ENCODE measurements around the gene OTUD1. TPM values are rescaled to one million over a fixed set of nuclear protein-coding genes. Genes with fewer than 3 reads are reported as not detected.

Gene OTUD1
- total RNA-seq, 2 experiments from 2014 or later = 20.1 to 21.0 TPM

GRCh38 chr10:23459308-23459939 lies 20.5 kb downstream of the OTUD1 start:
- no peak for ATAC-seq (ENCODE audit: low read depth)
- no peaks in the 10 kb centered on the region for H3K9me3 Mint-ChIP-seq
- no peak for DNase-seq
- peaks cover 1% of the 10 kb centered on the region for H3K4me1 Mint-ChIP-seq
- no peak overlapping the region for H3K27ac Mint-ChIP-seq
- no peak overlapping the region for H3K4me3 Mint-ChIP-seq
- H3K27me3 Mint-ChIP-seq = peaks cover 3% of the 10 kb centered on the region
- H3K36me3 Mint-ChIP-seq = no peaks in the 10 kb centered on the region
- POLR2A ChIA-PET = no interaction called here

- DNase-seq = no peak
- Mint-ChIP-seq H3K27ac (no peak overlapping the region), H3K4me3 (no peak overlapping the region), H3K36me3 (no peaks in the 10 kb centered on the region), H3K27me3 (peaks cover 3% of the 10 kb centered on the region), H3K4me1 (peaks cover 1% of the 10 kb centered on the region), H3K9me3 (no peaks in the 10 kb centered on the region)
- no peak for ATAC-seq (ENCODE audit: low read depth)
- POLR2A ChIA-PET = no interaction called here
Observed at GRCh38 chr10:23461557-23461956, 22.7 kb downstream of the OTUD1 start.

- Mint-ChIP-seq H3K9me3 (no peaks in the 10 kb centered on the region), H3K27ac (no peak overlapping the region), H3K36me3 (no peaks in the 10 kb centered on the region), H3K4me1 (no peaks in the 10 kb centered on the region), H3K27me3 (peaks cover 14% of the 10 kb centered on the region), H3K4me3 (no peak overlapping the region)
- POLR2A ChIA-PET = no interaction called here
- ATAC-seq (ENCODE audit: low read depth) = no peak
- DNase-seq = no peak
Observed at GRCh38 chr10:23467012-23467411, 28.1 kb downstream of the OTUD1 start.

- no peaks in the 10 kb centered on the region for H3K9me3 Mint-ChIP-seq
- DNase-seq = no peak
- no peak for ATAC-seq (ENCODE audit: low read depth)
- POLR2A ChIA-PET = no interaction called here
- no peak overlapping the region for H3K4me3 Mint-ChIP-seq
- no peaks in the 10 kb centered on the region for H3K4me1 Mint-ChIP-seq
- no peaks in the 10 kb centered on the region for H3K36me3 Mint-ChIP-seq
- peaks cover 12% of the 10 kb centered on the region for H3K27me3 Mint-ChIP-seq
- no peak overlapping the region for H3K27ac Mint-ChIP-seq
Observed at GRCh38 chr10:23467548-23467947, 28.7 kb downstream of the OTUD1 start.

- ATAC-seq (ENCODE audit: low read depth) (no peak), DNase-seq (no peak)
- H3K4me3 Mint-ChIP-seq = no peak overlapping the region
- H3K27ac Mint-ChIP-seq = no peak overlapping the region
- peaks cover 11% of the 10 kb centered on the region for H3K27me3 Mint-ChIP-seq
- peaks cover 6% of the 10 kb centered on the region for H3K9me3 Mint-ChIP-seq
- no peaks in the 10 kb centered on the region for H3K36me3 Mint-ChIP-seq
- H3K4me1 Mint-ChIP-seq = no peaks in the 10 kb centered on the region
- POLR2A ChIA-PET = no interaction called here
Observed at GRCh38 chr10:23469596-23470237, 30.8 kb downstream of the OTUD1 start.

- H3K9me3 Mint-ChIP-seq = peaks cover 9% of the 10 kb centered on the region
- H3K27me3 Mint-ChIP-seq = peaks cover 11% of the 10 kb centered on the region
- no peak overlapping the region for H3K27ac Mint-ChIP-seq
- no peak for ATAC-seq (ENCODE audit: low read depth)
- H3K4me3 Mint-ChIP-seq = no peak overlapping the region
- DNase-seq = no peak
- no peaks in the 10 kb centered on the region for H3K36me3 Mint-ChIP-seq
- POLR2A ChIA-PET = no interaction called here
- H3K4me1 Mint-ChIP-seq = no peaks in the 10 kb centered on the region
Observed at GRCh38 chr10:23472181-23472580, 33.3 kb downstream of the OTUD1 start.

- POLR2A ChIA-PET = no interaction called here
- Mint-ChIP-seq H3K4me1 (no peaks in the 10 kb centered on the region), H3K9me3 (peaks cover 9% of the 10 kb centered on the region), H3K27ac (no peak overlapping the region), H3K36me3 (no peaks in the 10 kb centered on the region), H3K27me3 (peaks cover 5% of the 10 kb centered on the region), H3K4me3 (no peak overlapping the region)
- ATAC-seq (ENCODE audit: low read depth) (no peak), DNase-seq (no peak)
Observed at GRCh38 chr10:23474081-23474480, 35.2 kb downstream of the OTUD1 start.

GRCh38 chr10:23474626-23475025 lies 35.8 kb downstream of the OTUD1 start:
- no peak for DNase-seq
- no peak for ATAC-seq (ENCODE audit: low read depth)
- Mint-ChIP-seq H3K36me3 (no peaks in the 10 kb centered on the region), H3K4me3 (no peak overlapping the region), H3K27ac (no peak overlapping the region), H3K27me3 (peaks cover 2% of the 10 kb centered on the region), H3K4me1 (no peaks in the 10 kb centered on the region), H3K9me3 (peaks cover 9% of the 10 kb centered on the region)
- POLR2A ChIA-PET = no interaction called here

- no peak overlapping the region for H3K4me3 Mint-ChIP-seq
- POLR2A ChIA-PET = no interaction called here
- no peaks in the 10 kb centered on the region for H3K4me1 Mint-ChIP-seq
- DNase-seq = no peak
- no peak for ATAC-seq (ENCODE audit: low read depth)
- H3K9me3 Mint-ChIP-seq = peaks cover 5% of the 10 kb centered on the region
- no peaks in the 10 kb centered on the region for H3K36me3 Mint-ChIP-seq
- no peak overlapping the region for H3K27ac Mint-ChIP-seq
- peaks cover 2% of the 10 kb centered on the region for H3K27me3 Mint-ChIP-seq
Observed at GRCh38 chr10:23478570-23478969, 39.7 kb downstream of the OTUD1 start.

GRCh38 chr10:23479798-23480473 lies 41.1 kb downstream of the OTUD1 start:
- POLR2A ChIA-PET = no interaction called here
- Mint-ChIP-seq H3K36me3 (no peaks in the 10 kb centered on the region), H3K9me3 (peaks cover under 1% of the 10 kb centered on the region), H3K27ac (no peak overlapping the region), H3K4me1 (no peaks in the 10 kb centered on the region), H3K27me3 (peaks cover 2% of the 10 kb centered on the region), H3K4me3 (no peak overlapping the region)
- DNase-seq (no peak), ATAC-seq (ENCODE audit: low read depth) (no peak)

- no peak overlapping the region for H3K27ac Mint-ChIP-seq
- H3K4me1 Mint-ChIP-seq = no peaks in the 10 kb centered on the region
- POLR2A ChIA-PET = no interaction called here
- H3K9me3 Mint-ChIP-seq = no peaks in the 10 kb centered on the region
- H3K27me3 Mint-ChIP-seq = peaks cover 2% of the 10 kb centered on the region
- no peaks in the 10 kb centered on the region for H3K36me3 Mint-ChIP-seq
- ATAC-seq (ENCODE audit: low read depth) (no peak), DNase-seq (no peak)
- no peak overlapping the region for H3K4me3 Mint-ChIP-seq
Observed at GRCh38 chr10:23481363-23481961, 42.6 kb downstream of the OTUD1 start.

- no peaks in the 10 kb centered on the region for H3K36me3 Mint-ChIP-seq
- POLR2A ChIA-PET = no interaction called here
- H3K4me3 Mint-ChIP-seq = no peak overlapping the region
- no peaks in the 10 kb centered on the region for H3K4me1 Mint-ChIP-seq
- ATAC-seq (ENCODE audit: low read depth) = no peak
- no peak overlapping the region for H3K27ac Mint-ChIP-seq
- no peaks in the 10 kb centered on the region for H3K9me3 Mint-ChIP-seq
- peaks cover 4% of the 10 kb centered on the region for H3K27me3 Mint-ChIP-seq
- DNase-seq = no peak
Observed at GRCh38 chr10:23490115-23490514, 51.2 kb downstream of the OTUD1 start.

Measured in activated naive CD8-positive, alpha-beta T cell treated with anti-CD3 and anti-CD28 coated beads, Interleukin-2, amount 10 ng/mL, durations not matched to agents 7 days and 5 days (primary cell).